Frontal cortex (tissue), 4 donors: ENCODE data around the gene FAR1. TPM values are rescaled to one million over a fixed set of nuclear protein-coding genes. Genes with fewer than 3 reads are reported as not detected.
"Not testable (repeated sequence)": the region's sequence is repeated elsewhere in the genome, so short reads cannot be mapped to it uniquely, and the experiment has no call there.

Experiments used
- DNase-seq, 2 donors: peaks; one replicate each; pipeline ENCODE4 v3.0.0; 2012; ENCODE audit warnings: low spot score in 2 of 2
- FAIRE-seq: peaks from 2 replicates; lab custom pipeline; 2012; peaks lifted over from hg19 to GRCh38; lab: Jason Lieb, UNC
- total RNA-seq: library from RNA; depleted of rRNA; stranded (reverse); fragments of >200 nt; gene quantifications from one replicate; pipeline ENCODE4 v1.2.3, GENCODE V29; 2014
- donor health status: control.
- donor health status: control.
- donor health status: control.

FAR1 gene
- total RNA-seq, 1 donor from 2014 or later: 73.0 TPM

- DNase-seq: no peak
- FAIRE-seq: no peak
These were observed 31.4 kb downstream of the FAR1 start for GRCh38 chr11:13699870-13700269.

GRCh38 chr11:13701506-13701905 is 33.0 kb downstream of the FAR1 start:
- FAIRE-seq: no peak
- no peak for DNase-seq

- FAIRE-seq (no peak), DNase-seq (no peak)
These were observed 33.6 kb downstream of the FAR1 start for GRCh38 chr11:13702071-13702470.

GRCh38 chr11:13705710-13706109 is 37.2 kb downstream of the FAR1 start:
- DNase-seq: no peak
- peak; percentile 96 for FAIRE-seq

GRCh38 chr11:13713982-13714381 is 45.5 kb downstream of the FAR1 start:
- no peak for DNase-seq
- FAIRE-seq: no peak

- FAIRE-seq: no peak
These were observed 48.9 kb downstream of the FAR1 start for GRCh38 chr11:13717331-13717730.

GRCh38 chr11:13718394-13718793 is 49.9 kb downstream of the FAR1 start:
- DNase-seq (no peak), FAIRE-seq (no peak)

More at GRCh38 chr11:13717331-13717730, 48.9 kb downstream of the FAR1 start:
- no peak for DNase-seq

- FAIRE-seq (no peak), DNase-seq (no peak)
These were observed 52.5 kb downstream of the FAR1 start for GRCh38 chr11:13720940-13721339.

GRCh38 chr11:13721760-13722159 is 53.3 kb downstream of the FAR1 start:
- DNase-seq: no peak
- peak; percentile 70 for FAIRE-seq

- FAIRE-seq (no peak), DNase-seq (no peak)
These were observed 58.0 kb downstream of the FAR1 start for GRCh38 chr11:13726456-13726855.

- DNase-seq (no peak), FAIRE-seq (no peak)
These were observed 59.6 kb downstream of the FAR1 start for GRCh38 chr11:13728076-13728475.

- no peak for FAIRE-seq
- DNase-seq: no peak
These were observed 66.1 kb downstream of the FAR1 start for GRCh38 chr11:13734530-13734929.

- no peak for DNase-seq
- FAIRE-seq: no peak
These were observed 76.7 kb downstream of the FAR1 start for GRCh38 chr11:13745165-13745564.

- DNase-seq, FAIRE-seq: not testable (repeated sequence)
These were observed 84.8 kb downstream of the FAR1 start for GRCh38 chr11:13753316-13753715.

GRCh38 chr11:13759050-13759449 is 90.6 kb downstream of the FAR1 start:
- FAIRE-seq (no peak), DNase-seq (no peak)

- DNase-seq (no peak), FAIRE-seq (no peak)
These were observed 91.6 kb downstream of the FAR1 start for GRCh38 chr11:13760115-13760514.

- FAIRE-seq: no peak
- no peak for DNase-seq
These were observed 92.8 kb downstream of the FAR1 start for GRCh38 chr11:13761250-13761649.

GRCh38 chr11:13761716-13762115 is 93.2 kb downstream of the FAR1 start:
- DNase-seq: no peak
- no peak for FAIRE-seq

- DNase-seq (no peak), FAIRE-seq (no peak)
These were observed 94.2 kb downstream of the FAR1 start for GRCh38 chr11:13762718-13763117.

- FAIRE-seq: no peak
These were observed 94.9 kb downstream of the FAR1 start for GRCh38 chr11:13763341-13763740.

GRCh38 chr11:13765886-13766285 is 97.4 kb downstream of the FAR1 start:
- FAIRE-seq: no peak
- DNase-seq: no peak

More at GRCh38 chr11:13763341-13763740, 94.9 kb downstream of the FAR1 start:
- no peak for DNase-seq

- FAIRE-seq (no peak), DNase-seq (no peak)
These were observed 99.0 kb downstream of the FAR1 start for GRCh38 chr11:13767471-13767870.

GRCh38 chr11:13769188-13769587 is 100.7 kb downstream of the FAR1 start:
- DNase-seq (no peak), FAIRE-seq (no peak)
